ENCODE results near the gene AGTPBP1. TPM values are rescaled to one million over a fixed set of nuclear protein-coding genes. Genes with fewer than 3 reads are reported as not detected.

The AGTPBP1 gene, protein sequence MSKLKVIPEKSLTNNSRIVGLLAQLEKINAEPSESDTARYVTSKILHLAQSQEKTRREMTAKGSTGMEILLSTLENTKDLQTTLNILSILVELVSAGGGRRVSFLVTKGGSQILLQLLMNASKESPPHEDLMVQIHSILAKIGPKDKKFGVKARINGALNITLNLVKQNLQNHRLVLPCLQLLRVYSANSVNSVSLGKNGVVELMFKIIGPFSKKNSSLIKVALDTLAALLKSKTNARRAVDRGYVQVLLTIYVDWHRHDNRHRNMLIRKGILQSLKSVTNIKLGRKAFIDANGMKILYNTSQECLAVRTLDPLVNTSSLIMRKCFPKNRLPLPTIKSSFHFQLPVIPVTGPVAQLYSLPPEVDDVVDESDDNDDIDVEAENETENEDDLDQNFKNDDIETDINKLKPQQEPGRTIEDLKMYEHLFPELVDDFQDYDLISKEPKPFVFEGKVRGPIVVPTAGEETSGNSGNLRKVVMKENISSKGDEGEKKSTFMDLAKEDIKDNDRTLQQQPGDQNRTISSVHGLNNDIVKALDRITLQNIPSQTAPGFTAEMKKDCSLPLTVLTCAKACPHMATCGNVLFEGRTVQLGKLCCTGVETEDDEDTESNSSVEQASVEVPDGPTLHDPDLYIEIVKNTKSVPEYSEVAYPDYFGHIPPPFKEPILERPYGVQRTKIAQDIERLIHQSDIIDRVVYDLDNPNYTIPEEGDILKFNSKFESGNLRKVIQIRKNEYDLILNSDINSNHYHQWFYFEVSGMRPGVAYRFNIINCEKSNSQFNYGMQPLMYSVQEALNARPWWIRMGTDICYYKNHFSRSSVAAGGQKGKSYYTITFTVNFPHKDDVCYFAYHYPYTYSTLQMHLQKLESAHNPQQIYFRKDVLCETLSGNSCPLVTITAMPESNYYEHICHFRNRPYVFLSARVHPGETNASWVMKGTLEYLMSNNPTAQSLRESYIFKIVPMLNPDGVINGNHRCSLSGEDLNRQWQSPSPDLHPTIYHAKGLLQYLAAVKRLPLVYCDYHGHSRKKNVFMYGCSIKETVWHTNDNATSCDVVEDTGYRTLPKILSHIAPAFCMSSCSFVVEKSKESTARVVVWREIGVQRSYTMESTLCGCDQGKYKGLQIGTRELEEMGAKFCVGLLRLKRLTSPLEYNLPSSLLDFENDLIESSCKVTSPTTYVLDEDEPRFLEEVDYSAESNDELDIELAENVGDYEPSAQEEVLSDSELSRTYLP
- 4.7 and 5.9 TPM in 2 replicates for total RNA-seq

DNA sequence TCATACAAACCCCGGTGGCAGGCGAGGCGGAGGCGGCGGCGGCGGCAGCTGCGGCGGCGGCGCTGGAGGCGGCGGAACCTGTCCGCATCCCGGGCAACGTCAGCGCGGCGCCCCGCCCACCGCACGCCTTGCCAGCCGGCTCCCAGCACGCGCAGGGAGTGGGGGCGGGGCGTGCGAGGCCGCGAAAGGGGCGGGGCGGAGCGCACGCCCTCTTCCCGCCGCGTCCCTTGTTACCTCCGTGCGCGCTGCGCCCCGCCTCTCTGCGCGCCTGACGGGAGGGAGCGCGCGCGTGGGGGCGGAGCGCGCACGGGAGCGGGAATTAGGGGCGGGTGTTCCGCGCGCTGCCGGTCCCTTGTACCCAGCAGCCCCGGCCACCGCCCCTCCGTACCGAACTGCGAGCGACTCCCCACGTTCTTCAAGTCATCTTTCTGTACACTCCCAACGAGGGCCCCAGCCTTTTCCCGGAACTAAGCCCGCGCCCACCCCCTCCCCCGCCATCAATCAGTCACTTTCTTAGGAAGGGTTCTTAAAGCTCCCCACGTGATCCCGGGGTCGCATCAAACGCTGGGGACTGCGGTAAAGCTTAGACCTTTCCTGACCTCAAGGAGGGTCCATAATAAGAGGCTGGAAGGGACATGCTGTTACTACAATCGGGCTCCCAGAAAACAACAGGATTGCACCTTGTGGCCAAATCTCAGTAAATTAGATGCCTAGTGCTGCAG lies at the start of gene AGTPBP1:
Gene AGTPBP1 (minus strand): TSS at position 80 of the 722 bp plus-strand sequence. CDS start 29,421 bp downstream, outside the sequence.

Other genes with a start within 250 kb of the AGTPBP1 start
- 10.4 and 15.7 TPM in 2 replicates for gene NAA35, start 199.2 kb upstream of the AGTPBP1 start, total RNA-seq